NT2/D1 (cell line): ENCODE data around the gene DDX23.

Experiments used
- SUZ12 ChIP-seq: IDR thresholded peaks from 2 replicates; pipeline ENCODE4 v1.6.1; 2011; ENCODE audit not compliant: insufficient read length, insufficient read depth; ENCODE audit errors: extremely low read depth
- ZNF274 ChIP-seq: IDR thresholded peaks from 2 replicates; pipeline ENCODE4 v1.6.1; 2011; ENCODE audit warnings: mild to moderate bottlenecking, low read depth, low read length

GRCh38 chr12:48824905-48825304, 27.1 kb downstream of the DDX23 start:
- no peak for TF ChIP-seq SUZ12
- TF ChIP-seq ZNF274: no peak
